GM12878 (cell line): Measurements from ENCODE around the gene FLAD1.

ENCODE experiments used
- CBFB ChIP-seq: IDR thresholded peaks from 2 replicates; pipeline ENCODE4 v1.6.1; 2016; ENCODE audit warnings: antibody characterized with exemption, low read depth
- CREB1 ChIP-seq: IDR thresholded peaks from 2 replicates; pipeline ENCODE4 v1.6.1; 2012; ENCODE audit warnings: low read depth, mild to moderate bottlenecking, inconsistent platforms
- EGR1 ChIP-seq, 2 experiments: IDR thresholded peaks; 1 replicate in 1 of 2; 2 replicates in 1 of 2; pipeline ENCODE4 v1.6.1; 2011 to 2012; ENCODE audit warnings: low read depth in 2 of 2, low read length in 2 of 2, borderline replicate concordance in 1 of 2, mild to moderate bottlenecking in 1 of 2, moderate library complexity in 1 of 2
- MYB ChIP-seq: fragments of 150-350 bp; IDR thresholded peaks from 2 replicates; pipeline ENCODE4 v1.6.1; 2014; ENCODE audit warnings: mild to moderate bottlenecking, low read depth, low read length, borderline replicate concordance
- NR2C1 ChIP-seq: fragments of 450-650 bp; IDR thresholded peaks from 2 replicates; pipeline ENCODE4 v1.6.1; 2017; ENCODE audit warnings: antibody characterized with exemption, mild to moderate bottlenecking, moderate library complexity
- TF ChIP-seq, protein P1 (sequence below): IDR thresholded peaks from 2 replicates; pipeline ENCODE4 v1.6.1; 2011; ENCODE audit warnings: borderline replicate concordance, low read depth, mild to moderate bottlenecking, moderate library complexity, mixed read lengths, low read length; ENCODE audit not compliant: insufficient read depth; ENCODE audit errors: extremely low read length
- TF ChIP-seq, protein P2 (sequence below), 3 experiments: IDR thresholded peaks in 2 of 3; conservative IDR thresholded peaks in 1 of 3; 2 replicates each; pipeline ENCODE4 v1.5.1; 2011; ENCODE audit warnings: low read depth in 3 of 3, low read length in 3 of 3, mild to moderate bottlenecking in 3 of 3, control low read depth in 2 of 3, moderate library complexity in 2 of 3, inconsistent platforms in 1 of 3, mixed read lengths in 1 of 3; ENCODE audit not compliant: control insufficient read depth in 2 of 3, insufficient read depth in 1 of 3; ENCODE audit errors: extremely low read depth in 1 of 3
- TF ChIP-seq, protein P3 (sequence below): IDR thresholded peaks from 2 replicates; pipeline ENCODE4 v1.6.1; 2012; ENCODE audit warnings: low read depth, low read length, improper control_type of control experiment

DNA sequence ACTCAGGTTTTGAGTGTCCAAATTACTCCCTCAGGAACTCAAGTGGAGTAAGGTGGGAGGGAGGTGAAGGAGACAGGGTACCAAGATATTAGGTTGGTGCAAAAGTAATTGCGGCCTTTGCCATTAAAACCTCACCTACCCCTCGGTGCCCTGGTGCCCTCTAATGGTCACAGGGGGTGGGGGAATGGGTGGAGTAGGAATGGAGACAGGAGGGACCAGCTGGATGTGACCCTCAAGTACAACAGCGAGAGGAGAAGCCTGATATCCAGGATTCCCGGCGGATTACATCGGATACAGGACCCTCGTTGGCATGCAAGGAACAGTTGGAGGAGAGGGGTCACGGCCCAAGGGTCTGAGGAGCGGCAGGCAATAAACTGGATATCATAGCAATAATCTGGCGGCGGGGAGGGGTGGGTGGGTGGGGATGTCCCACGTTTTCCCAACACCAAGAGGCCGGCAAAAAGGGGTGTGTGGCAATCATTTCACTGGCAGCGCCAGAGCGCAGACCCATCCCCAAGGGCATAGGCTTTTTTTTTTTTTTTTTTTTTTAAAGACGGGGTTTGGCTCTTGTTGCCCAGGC lies 15.1 kb downstream of the FLAD1 start:
- TF ChIP-seq, protein P1, sequence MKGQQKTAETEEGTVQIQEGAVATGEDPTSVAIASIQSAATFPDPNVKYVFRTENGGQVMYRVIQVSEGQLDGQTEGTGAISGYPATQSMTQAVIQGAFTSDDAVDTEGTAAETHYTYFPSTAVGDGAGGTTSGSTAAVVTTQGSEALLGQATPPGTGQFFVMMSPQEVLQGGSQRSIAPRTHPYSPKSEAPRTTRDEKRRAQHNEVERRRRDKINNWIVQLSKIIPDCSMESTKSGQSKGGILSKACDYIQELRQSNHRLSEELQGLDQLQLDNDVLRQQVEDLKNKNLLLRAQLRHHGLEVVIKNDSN, result no peak
- TF ChIP-seq, protein P2, sequence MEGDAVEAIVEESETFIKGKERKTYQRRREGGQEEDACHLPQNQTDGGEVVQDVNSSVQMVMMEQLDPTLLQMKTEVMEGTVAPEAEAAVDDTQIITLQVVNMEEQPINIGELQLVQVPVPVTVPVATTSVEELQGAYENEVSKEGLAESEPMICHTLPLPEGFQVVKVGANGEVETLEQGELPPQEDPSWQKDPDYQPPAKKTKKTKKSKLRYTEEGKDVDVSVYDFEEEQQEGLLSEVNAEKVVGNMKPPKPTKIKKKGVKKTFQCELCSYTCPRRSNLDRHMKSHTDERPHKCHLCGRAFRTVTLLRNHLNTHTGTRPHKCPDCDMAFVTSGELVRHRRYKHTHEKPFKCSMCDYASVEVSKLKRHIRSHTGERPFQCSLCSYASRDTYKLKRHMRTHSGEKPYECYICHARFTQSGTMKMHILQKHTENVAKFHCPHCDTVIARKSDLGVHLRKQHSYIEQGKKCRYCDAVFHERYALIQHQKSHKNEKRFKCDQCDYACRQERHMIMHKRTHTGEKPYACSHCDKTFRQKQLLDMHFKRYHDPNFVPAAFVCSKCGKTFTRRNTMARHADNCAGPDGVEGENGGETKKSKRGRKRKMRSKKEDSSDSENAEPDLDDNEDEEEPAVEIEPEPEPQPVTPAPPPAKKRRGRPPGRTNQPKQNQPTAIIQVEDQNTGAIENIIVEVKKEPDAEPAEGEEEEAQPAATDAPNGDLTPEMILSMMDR (IDR thresholded peaks at IDR 0.05 in 2 of 3, conservative IDR thresholded peaks at IDR 0.05 in 1 of 3; ENCODE audit: control insufficient read depth in 2 of 3, extremely low read depth in 1 of 3, insufficient read depth in 1 of 3, low read depth in 3 of 3, low read length in 3 of 3), result peak in 2 of 3 experiments; percentile 19; a peak in 3 of 6 replicates
- TF ChIP-seq CREB1 (no peak), MYB (no peak), NR2C1 (no peak), EGR1 (IDR thresholded peaks at IDR 0.05; ENCODE audit: borderline replicate concordance in 1 of 2, low read depth in 2 of 2, low read length in 2 of 2) (no peak), CBFB (no peak)
- TF ChIP-seq, protein P3, sequence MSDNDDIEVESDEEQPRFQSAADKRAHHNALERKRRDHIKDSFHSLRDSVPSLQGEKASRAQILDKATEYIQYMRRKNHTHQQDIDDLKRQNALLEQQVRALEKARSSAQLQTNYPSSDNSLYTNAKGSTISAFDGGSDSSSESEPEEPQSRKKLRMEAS, result no peak
